HCT116 (cell line): ENCODE results near the gene AMER3. TPM values are rescaled to one million over a fixed set of nuclear protein-coding genes. Genes with fewer than 3 reads are reported as not detected.

ENCODE experiments used
- ATAC-seq: fragments of 200-7000 bp; cut with Tn5 transposase; 2 replicates; pipeline ENCODE4 v1.9.1; 2020; ENCODE audit warnings: mild to moderate bottlenecking, moderate library complexity
- BruUV-seq: library from RNA; stranded (reverse); fragments of 400-500 nt; replicated peaks from 2 replicates; lab custom pipeline; 2021; lab: Mats Ljungman, UMichigan
- CTCF ChIA-PET: fragments of 300-600 bp; sonication (Branson Sonifier 250); formaldehyde crosslinking; loops from one replicate; lab custom pipeline; 2021; ENCODE audit warnings: antibody characterized with exemption; lab: Charles Lee
- POLR2A ChIA-PET: fragments of 300-600, 350-600 bp; sonication (Branson Sonifier 250); formaldehyde crosslinking; loops from one replicate; lab custom pipeline; 2021; ENCODE audit warnings: antibody characterized with exemption; lab: Charles Lee
- RAD21 ChIA-PET, 2 experiments: fragments of 300-600 bp; sonication (Branson Sonifier 250); formaldehyde crosslinking; loops; one replicate each; lab custom pipeline; 2023; ENCODE audit warnings: low total read pairs in 2 of 2; ENCODE audit not compliant: uncharacterized antibody in 2 of 2, unreplicated experiment in 2 of 2, low non-redundant PET in 1 of 2; lab: Charles Lee
- DNase-seq: peaks from one replicate; pipeline ENCODE4 v3.0.0-alpha.2; 2010; ENCODE audit warnings: low read depth, low spot score
- H2AFZ ChIP-seq: fragments of 200-600 bp; shearing (Covaris generic), sonication (generic); 2 replicates; pipeline ENCODE4 v1.6.1; 2017; ENCODE audit warnings: low read depth, mixed run types, mixed read lengths, antibody characterized with exemption, low read length; ENCODE audit not compliant: poor library complexity, severe bottlenecking
- H3K27ac ChIP-seq: 2 replicates; pipeline ENCODE4 v1.5.1; 2012; ENCODE audit warnings: low read depth, low read length
- H3K27me3 ChIP-seq: fragments of 200-600 bp; sonication (generic); 2 replicates; pipeline ENCODE4 v1.6.1; 2016; ENCODE audit warnings: mixed run types, low read length, mixed read lengths; ENCODE audit not compliant: insufficient read depth
- H3K36me3 ChIP-seq, 2 experiments: fragments of 200-500 bp in 1 of 2; fragments of 200-600 bp in 1 of 2; sonication (Bioruptor generic) in 1 of 2; sonication (generic) in 1 of 2; 2 replicates each; pipeline versions ENCODE4 v1.5.1 to v1.6.1; 2014 to 2016; ENCODE audit warnings: low read length in 2 of 2, inconsistent platforms in 1 of 2, mixed read lengths in 1 of 2, mixed run types in 1 of 2; ENCODE audit not compliant: insufficient read depth in 2 of 2, control insufficient read depth in 1 of 2
- H3K4me1 ChIP-seq, 2 experiments: fragments of 200-600 bp in 1 of 2; sonication (generic) in 1 of 2; 2 replicates each; pipeline versions ENCODE4 v1.5.1 to v1.6.1; 2012 to 2017; ENCODE audit warnings: low read length in 2 of 2, inconsistent platforms in 1 of 2, mild to moderate bottlenecking in 1 of 2, mixed read lengths in 1 of 2, mixed run types in 1 of 2, moderate library complexity in 1 of 2; ENCODE audit not compliant: insufficient read depth in 2 of 2, control insufficient read depth in 1 of 2
- H3K4me2 ChIP-seq: fragments of 200-600 bp; sonication (generic); 2 replicates; pipeline ENCODE4 v1.6.1; 2017; ENCODE audit warnings: mixed run types, low read length, mixed read lengths
- H3K4me3 ChIP-seq, 2 experiments: fragments of 200-600 bp in 1 of 2; sonication (generic) in 1 of 2; replicated peaks in 1 of 2; 2 replicates each; pipeline ENCODE4 v1.5.1; 2011 to 2016; ENCODE audit warnings: low read length in 2 of 2, control low read depth in 1 of 2, low read depth in 1 of 2, mild to moderate bottlenecking in 1 of 2, mixed read lengths in 1 of 2, mixed run types in 1 of 2
- H3K79me2 ChIP-seq: fragments of 200-600 bp; sonication (generic); 2 replicates; pipeline ENCODE4 v1.6.1; 2017; ENCODE audit warnings: mild to moderate bottlenecking, mixed run types, low read length, moderate library complexity, mixed read lengths; ENCODE audit not compliant: insufficient read depth
- H3K9ac ChIP-seq: fragments of 200-600 bp; sonication (generic); 2 replicates; pipeline ENCODE4 v1.6.1; 2016; ENCODE audit warnings: low read length, mixed read lengths
- H3K9me2 ChIP-seq: fragments of 200-600 bp; sonication (generic), shearing (Covaris generic); 2 replicates; pipeline ENCODE4 v1.6.1; 2017; ENCODE audit warnings: mixed run types, mild to moderate bottlenecking, moderate library complexity; ENCODE audit not compliant: insufficient read depth
- H3K9me3 ChIP-seq, 2 experiments: fragments of 200-500 bp in 1 of 2; fragments of 200-600 bp in 1 of 2; sonication (Bioruptor generic) in 1 of 2; sonication (generic) in 1 of 2; 2 replicates each; pipeline ENCODE4 v1.6.1; 2014 to 2017; ENCODE audit warnings: low read length in 2 of 2, mixed read lengths in 2 of 2, inconsistent platforms in 1 of 2, low read depth in 1 of 2, mild to moderate bottlenecking in 1 of 2, mixed run types in 1 of 2, moderate library complexity in 1 of 2; ENCODE audit not compliant: control insufficient read depth in 1 of 2, insufficient read depth in 1 of 2
- H4K20me1 ChIP-seq: fragments of 200-600 bp; sonication (generic), shearing (Covaris generic); 2 replicates; pipeline ENCODE4 v1.6.1; 2017; ENCODE audit warnings: mixed run types, mild to moderate bottlenecking, moderate library complexity; ENCODE audit not compliant: insufficient read depth
- CBX3 ChIP-seq: IDR thresholded peaks from 2 replicates; pipeline ENCODE4 v1.6.1; 2012; ENCODE audit warnings: low read depth
- MAX ChIP-seq: IDR thresholded peaks from 2 replicates; pipeline ENCODE4 v1.6.1; 2012
- POLR2A ChIP-seq: IDR thresholded peaks from 2 replicates; pipeline ENCODE4 v1.7.0; 2011; ENCODE audit warnings: borderline replicate concordance; ENCODE audit not compliant: insufficient read depth, insufficient read length; ENCODE audit errors: extremely low read depth
- POLR2AphosphoS5 ChIP-seq: IDR thresholded peaks from 2 replicates; pipeline ENCODE4 v1.6.1; 2011; ENCODE audit warnings: mild to moderate bottlenecking, low read depth, low read length, moderate library complexity
- SIN3A ChIP-seq: IDR thresholded peaks from 2 replicates; pipeline ENCODE4 v1.6.1; 2012; ENCODE audit warnings: low read depth
- YY1 ChIP-seq: IDR thresholded peaks from 2 replicates; pipeline ENCODE4 v1.6.1; 2011; ENCODE audit warnings: low read length, low read depth, moderate library complexity, mild to moderate bottlenecking; ENCODE audit not compliant: insufficient replicate concordance; ENCODE audit errors: extremely low read depth
- ZBTB33 ChIP-seq: IDR thresholded peaks from 2 replicates; pipeline ENCODE4 v1.6.1; 2011; ENCODE audit warnings: mild to moderate bottlenecking, low read length, moderate library complexity; ENCODE audit not compliant: insufficient replicate concordance; ENCODE audit errors: extremely low read depth
- intact Hi-C: fragments of 100-400 bp; cut with micrococcal nuclease; formaldehyde crosslinking; loops from 2 replicates; pipeline ENCODE4 v1.10.0; 2022
- total RNA-seq: library from RNA; stranded (reverse); gene quantifications from one replicate; pipeline ENCODE4 v1.2.1, GENCODE V29; 2021; ENCODE audit not compliant: unreplicated experiment
- TF ChIP-seq, protein P1 (sequence below), 3 experiments: fragments of 200-600 bp in 1 of 3; sonication (generic) in 1 of 3; IDR thresholded peaks in 2 of 3; conservative IDR thresholded peaks in 1 of 3; 2 replicates each; pipeline ENCODE4 v1.5.1; 2012 to 2017; ENCODE audit warnings: low read depth in 2 of 3, low read length in 2 of 3, antibody characterized with exemption in 1 of 3, borderline replicate concordance in 1 of 3, control low read depth in 1 of 3, mild to moderate bottlenecking in 1 of 3, mixed read lengths in 1 of 3, mixed run types in 1 of 3, moderate library complexity in 1 of 3; ENCODE audit not compliant: insufficient read depth in 1 of 3

The AMER3 gene
- total RNA-seq, 1 experiment from 2014 or later = not detected

DNA sequence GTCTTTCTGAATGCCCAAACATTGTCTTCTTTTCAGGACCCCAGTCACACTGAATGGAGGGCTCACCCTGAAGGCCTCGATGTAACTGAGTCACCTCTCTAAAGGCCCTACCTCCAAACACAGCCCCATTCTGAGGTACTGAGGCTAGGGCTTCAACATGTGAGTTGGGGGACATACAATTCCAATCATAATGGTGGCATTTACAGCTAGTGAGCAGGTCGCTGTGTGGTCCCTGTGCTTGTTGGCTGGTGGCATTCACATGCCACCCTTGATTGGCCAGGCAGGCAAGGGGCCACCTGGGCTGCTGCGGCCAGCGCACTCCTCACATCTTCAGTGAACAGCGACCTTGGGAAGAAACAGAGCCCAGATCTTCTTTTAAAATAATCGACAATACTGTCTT lies 30.7 kb downstream of the AMER3 start:
- TF ChIP-seq MAX = no peak
- TF ChIP-seq, protein P1, sequence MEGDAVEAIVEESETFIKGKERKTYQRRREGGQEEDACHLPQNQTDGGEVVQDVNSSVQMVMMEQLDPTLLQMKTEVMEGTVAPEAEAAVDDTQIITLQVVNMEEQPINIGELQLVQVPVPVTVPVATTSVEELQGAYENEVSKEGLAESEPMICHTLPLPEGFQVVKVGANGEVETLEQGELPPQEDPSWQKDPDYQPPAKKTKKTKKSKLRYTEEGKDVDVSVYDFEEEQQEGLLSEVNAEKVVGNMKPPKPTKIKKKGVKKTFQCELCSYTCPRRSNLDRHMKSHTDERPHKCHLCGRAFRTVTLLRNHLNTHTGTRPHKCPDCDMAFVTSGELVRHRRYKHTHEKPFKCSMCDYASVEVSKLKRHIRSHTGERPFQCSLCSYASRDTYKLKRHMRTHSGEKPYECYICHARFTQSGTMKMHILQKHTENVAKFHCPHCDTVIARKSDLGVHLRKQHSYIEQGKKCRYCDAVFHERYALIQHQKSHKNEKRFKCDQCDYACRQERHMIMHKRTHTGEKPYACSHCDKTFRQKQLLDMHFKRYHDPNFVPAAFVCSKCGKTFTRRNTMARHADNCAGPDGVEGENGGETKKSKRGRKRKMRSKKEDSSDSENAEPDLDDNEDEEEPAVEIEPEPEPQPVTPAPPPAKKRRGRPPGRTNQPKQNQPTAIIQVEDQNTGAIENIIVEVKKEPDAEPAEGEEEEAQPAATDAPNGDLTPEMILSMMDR (IDR thresholded peaks at IDR 0.05 in 2 of 3, conservative IDR thresholded peaks at IDR 0.05 in 1 of 3; ENCODE audit: borderline replicate concordance in 1 of 3, insufficient read depth in 1 of 3, low read depth in 2 of 3, low read length in 2 of 3) = no peak
- no peak for TF ChIP-seq POLR2AphosphoS5
- TF ChIP-seq SIN3A = no peak
- TF ChIP-seq CBX3 = no peak
- TF ChIP-seq POLR2A = no peak
- TF ChIP-seq YY1 = no peak
- no peak for TF ChIP-seq ZBTB33
- ChIA-PET RAD21 (no interaction called here), CTCF (no interaction called here), POLR2A (no interaction called here)
- no peak for ATAC-seq
- Histone ChIP-seq H3K9ac (no peak overlapping the region), H3K4me2 (no peak overlapping the region), H3K27ac (no peak overlapping the region), H3K79me2 (no peaks in the 10 kb centered on the region), H3K27me3 (no peaks in the 10 kb centered on the region), H3K4me3 (no peak overlapping the region), H3K9me3 (no peaks in the 10 kb centered on the region), H3K4me1 (no peaks in the 10 kb centered on the region), H4K20me1 (no peaks in the 10 kb centered on the region), H3K9me2 (no peaks in the 10 kb centered on the region), H3K36me3 (no peaks in the 10 kb centered on the region), H2AFZ (no peak overlapping the region)
- intact Hi-C loops = no loop called here
- no TSS peak for BruUV-seq
- DNase-seq = no peak
